ENCODE results near the gene DOK3.

DOK3 gene

GRCh38 chr5:177547736-177548135 lies 38.1 kb upstream of the DOK3 start:
- peaks cover 64% of the 10 kb centered on the region for H4K20me1 ChIP-seq (ENCODE audit: insufficient read depth, low read length)
- no peak overlapping the region for H3K4me2 ChIP-seq (ENCODE audit: insufficient read depth, low read length)
- no peak overlapping the region for H3K27ac ChIP-seq (ENCODE audit: low read length)
- DNase-seq, result no peak
- no peaks in the 10 kb centered on the region for H3K9me3 ChIP-seq (ENCODE audit: insufficient read depth, low read length, severe bottlenecking)
- no peak overlapping the region for H2AFZ ChIP-seq (ENCODE audit: low read depth, low read length)
- no peak overlapping the region for H3K9ac ChIP-seq (ENCODE audit: low read depth, low read length)
- H3K36me3 ChIP-seq (ENCODE audit: insufficient read depth, low read length), result peaks cover 79% of the 10 kb centered on the region
- peaks cover 8% of the 10 kb centered on the region for H3K4me1 ChIP-seq (ENCODE audit: insufficient read depth, low read length)
- no peaks in the 10 kb centered on the region for H3K27me3 ChIP-seq (ENCODE audit: insufficient read depth, low read length, poor library complexity)
- no peak for TF ChIP-seq CTCF (IDR thresholded peaks at IDR 0.05; ENCODE audit: borderline replicate concordance, extremely low read depth, low read length, poor library complexity, severe bottlenecking)
- TF ChIP-seq EZH2 (IDR thresholded peaks at IDR 0.05; ENCODE audit: borderline replicate concordance, low read depth, low read length, severe bottlenecking), result no peak
- peaks cover 91% of the 10 kb centered on the region for H3K79me2 ChIP-seq (ENCODE audit: insufficient read depth, low read length)
- H3K4me3 ChIP-seq (ENCODE audit: low read depth in 1 of 2, low read length in 2 of 2), result no peak overlapping the region
- ATAC-seq (ENCODE audit: insufficient read depth, low read depth), result no peak

GRCh38 chr5:177546258-177546741 lies 36.7 kb upstream of the DOK3 start:
- DNase-seq (no peak), ATAC-seq (ENCODE audit: insufficient read depth, low read depth) (0 out of 3 replicates have a peak, but pooled peaks have one; percentile 27)
- no peaks in the 10 kb centered on the region for H3K27me3 ChIP-seq (ENCODE audit: insufficient read depth, low read length, poor library complexity)
- H3K36me3 ChIP-seq (ENCODE audit: insufficient read depth, low read length), result peaks cover 76% of the 10 kb centered on the region
- no peak overlapping the region for H3K27ac ChIP-seq (ENCODE audit: low read length)
- H4K20me1 ChIP-seq (ENCODE audit: insufficient read depth, low read length), result peaks cover 60% of the 10 kb centered on the region
- H3K4me1 ChIP-seq (ENCODE audit: insufficient read depth, low read length), result no peaks in the 10 kb centered on the region; the same call in 1 of the 2 replicates
- no peak overlapping the region for H3K4me2 ChIP-seq (ENCODE audit: insufficient read depth, low read length)
- H2AFZ ChIP-seq (ENCODE audit: low read depth, low read length), result no peak overlapping the region
- no peak overlapping the region for H3K9ac ChIP-seq (ENCODE audit: low read depth, low read length)
- H3K79me2 ChIP-seq (ENCODE audit: insufficient read depth, low read length), result peaks cover 90% of the 10 kb centered on the region
- no peak overlapping the region for H3K4me3 ChIP-seq (ENCODE audit: low read depth in 1 of 2, low read length in 2 of 2)
- H3K9me3 ChIP-seq (ENCODE audit: insufficient read depth, low read length, severe bottlenecking), result no peaks in the 10 kb centered on the region
- TF ChIP-seq CTCF (IDR thresholded peaks at IDR 0.05; ENCODE audit: borderline replicate concordance, extremely low read depth, low read length, poor library complexity, severe bottlenecking), result no peak
- TF ChIP-seq EZH2 (IDR thresholded peaks at IDR 0.05; ENCODE audit: borderline replicate concordance, low read depth, low read length, severe bottlenecking), result no peak

GRCh38 chr5:177545487-177546257 lies 36.0 kb upstream of the DOK3 start:
- TF ChIP-seq CTCF (IDR thresholded peaks at IDR 0.05; ENCODE audit: borderline replicate concordance, extremely low read depth, low read length, poor library complexity, severe bottlenecking) (no peak), EZH2 (IDR thresholded peaks at IDR 0.05; ENCODE audit: borderline replicate concordance, low read depth, low read length, severe bottlenecking) (no peak)
- Histone ChIP-seq H3K9me3 (ENCODE audit: insufficient read depth, low read length, severe bottlenecking) (no peaks in the 10 kb centered on the region), H3K79me2 (ENCODE audit: insufficient read depth, low read length) (peaks cover 89% of the 10 kb centered on the region), H3K9ac (ENCODE audit: low read depth, low read length) (no peak overlapping the region), H3K27ac (ENCODE audit: low read length) (no peak overlapping the region), H3K4me1 (ENCODE audit: insufficient read depth, low read length) (no peaks in the 10 kb centered on the region), H2AFZ (ENCODE audit: low read depth, low read length) (no peak overlapping the region), H3K4me2 (ENCODE audit: insufficient read depth, low read length) (no peak overlapping the region), H4K20me1 (ENCODE audit: insufficient read depth, low read length) (peaks cover 61% of the 10 kb centered on the region), H3K36me3 (ENCODE audit: insufficient read depth, low read length) (peaks cover 72% of the 10 kb centered on the region), H3K4me3 (ENCODE audit: low read depth in 1 of 2, low read length in 2 of 2) (no peak overlapping the region), H3K27me3 (ENCODE audit: insufficient read depth, low read length, poor library complexity) (no peaks in the 10 kb centered on the region)
- DNase-seq (no peak), ATAC-seq (ENCODE audit: insufficient read depth, low read depth) (no peak)

Data from DND-41 (cell line).